SH-SY5Y (cell line): ENCODE results near the gene KANSL1L.

Experiments used
- GATA2 ChIP-seq: IDR thresholded peaks from 2 replicates; pipeline ENCODE4 v1.6.1; 2011; ENCODE audit warnings: mild to moderate bottlenecking, low read depth, low read length
- GATA3 ChIP-seq: IDR thresholded peaks from 2 replicates; pipeline ENCODE4 v1.6.1; 2011; ENCODE audit warnings: low read depth, mild to moderate bottlenecking, low read length, moderate library complexity

KANSL1L gene

GRCh38 chr2:209998596-209998995, 172.6 kb downstream of the KANSL1L start:
- TF ChIP-seq GATA3 = no peak
- no peak for TF ChIP-seq GATA2

DNA sequence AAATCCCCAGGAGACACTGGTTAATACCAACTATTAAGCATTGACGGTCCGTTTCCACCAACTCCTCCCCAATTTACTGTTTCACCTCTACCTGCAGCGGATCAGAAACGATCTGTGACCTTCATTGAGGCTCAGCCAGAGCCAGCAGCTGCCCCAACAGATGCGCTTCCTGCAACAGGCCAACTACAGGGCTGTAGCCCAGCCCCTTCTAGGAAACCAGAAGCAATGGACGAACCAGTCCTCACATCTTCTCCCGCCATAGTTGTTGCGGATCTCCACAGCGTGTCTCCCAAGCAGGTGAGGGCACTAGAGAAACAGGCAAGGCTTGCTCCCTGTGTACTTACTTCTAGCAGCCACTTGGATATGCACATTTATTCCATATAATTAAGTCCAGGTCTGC, 177.2 kb downstream of the KANSL1L start:
- TF ChIP-seq GATA3 = no peak
- no peak for TF ChIP-seq GATA2

GRCh38 chr2:209990838-209991237, 180.4 kb downstream of the KANSL1L start:
- no peak for TF ChIP-seq GATA3
- TF ChIP-seq GATA2 = no peak

- TF ChIP-seq GATA3 (no peak), GATA2 (no peak)
These were observed 183.2 kb downstream of the KANSL1L start for GRCh38 chr2:209988010-209988409.

GRCh38 chr2:209986415-209986814, 184.8 kb downstream of the KANSL1L start:
- TF ChIP-seq GATA3 (no peak), GATA2 (no peak)

GRCh38 chr2:209985874-209986273, 185.3 kb downstream of the KANSL1L start:
- TF ChIP-seq GATA2 = no peak
- no peak for TF ChIP-seq GATA3

GRCh38 chr2:209984291-209984690, 186.9 kb downstream of the KANSL1L start:
- TF ChIP-seq GATA3 (no peak), GATA2 (no peak)

DNA sequence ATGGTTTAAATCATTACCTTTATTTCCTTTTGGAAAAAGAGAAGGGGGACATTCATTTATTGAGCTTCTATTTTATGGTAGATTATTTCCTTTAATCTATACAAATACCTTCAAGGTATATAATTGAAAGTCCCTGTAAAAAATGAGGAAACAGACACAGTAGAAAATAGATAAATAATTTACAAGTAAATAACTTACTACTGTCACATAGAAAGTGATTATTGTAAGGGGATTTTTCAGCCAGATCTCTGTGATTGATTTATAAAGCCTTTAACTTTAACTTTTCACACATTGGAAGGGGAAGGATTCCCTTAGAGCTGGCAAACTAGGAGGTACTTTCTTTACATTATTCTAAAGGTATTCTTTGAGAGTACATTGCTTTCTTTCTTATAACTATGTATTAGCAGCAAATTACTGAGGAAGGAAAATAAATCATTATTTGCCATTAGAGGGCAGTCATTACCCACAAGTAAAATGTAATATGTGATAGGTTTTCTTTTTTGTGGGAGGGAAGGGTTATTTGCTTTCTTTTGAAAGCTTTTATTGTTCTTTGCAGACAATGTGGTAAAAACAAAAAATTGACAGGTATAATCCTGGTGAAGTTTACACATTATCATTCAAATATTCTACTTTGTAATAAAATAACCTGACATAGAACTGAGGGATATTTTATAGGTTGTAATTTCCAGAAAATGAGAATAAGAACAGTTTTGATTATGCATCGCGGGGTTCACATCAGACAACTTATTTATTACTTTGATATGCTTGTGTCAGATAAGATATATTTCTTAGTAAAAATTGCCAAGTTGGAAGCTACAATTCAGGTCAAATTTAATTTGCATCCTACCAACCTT, 193.6 kb downstream of the KANSL1L start:
- TF ChIP-seq GATA3 = no peak
- no peak for TF ChIP-seq GATA2

DNA sequence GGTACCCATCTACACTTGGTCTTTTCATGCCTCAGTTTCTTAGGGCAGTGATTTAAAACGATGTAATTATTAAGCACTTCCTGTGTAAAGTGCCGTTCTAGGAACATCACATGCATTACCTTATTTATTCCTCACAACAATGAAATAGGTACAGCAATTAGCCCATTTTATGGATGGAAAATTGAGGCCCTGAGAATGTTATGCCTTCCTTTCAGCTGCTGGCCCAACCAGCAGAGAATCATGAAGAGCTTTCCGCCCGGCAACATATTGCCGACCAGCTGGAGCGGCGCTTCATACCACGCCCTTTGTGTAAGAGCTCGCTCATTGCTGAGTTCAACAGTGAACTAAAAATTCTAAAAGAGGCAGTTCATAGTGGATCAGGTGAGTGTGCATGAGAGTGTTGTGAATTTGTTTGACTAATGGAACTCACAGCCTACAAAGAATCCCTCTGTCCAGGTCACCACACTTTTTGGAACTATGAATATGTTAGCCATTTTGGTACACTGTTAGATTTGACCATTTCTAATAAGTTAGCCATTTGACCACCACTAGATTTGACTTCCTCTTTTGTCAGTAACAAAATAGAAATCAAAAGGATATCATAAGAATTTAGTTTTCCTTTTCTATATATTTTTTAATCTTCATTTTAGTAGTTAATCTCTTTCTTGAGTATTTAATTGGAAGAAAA, 194.4 kb downstream of the KANSL1L start:
- no peak for TF ChIP-seq GATA2
- no peak for TF ChIP-seq GATA3

DNA sequence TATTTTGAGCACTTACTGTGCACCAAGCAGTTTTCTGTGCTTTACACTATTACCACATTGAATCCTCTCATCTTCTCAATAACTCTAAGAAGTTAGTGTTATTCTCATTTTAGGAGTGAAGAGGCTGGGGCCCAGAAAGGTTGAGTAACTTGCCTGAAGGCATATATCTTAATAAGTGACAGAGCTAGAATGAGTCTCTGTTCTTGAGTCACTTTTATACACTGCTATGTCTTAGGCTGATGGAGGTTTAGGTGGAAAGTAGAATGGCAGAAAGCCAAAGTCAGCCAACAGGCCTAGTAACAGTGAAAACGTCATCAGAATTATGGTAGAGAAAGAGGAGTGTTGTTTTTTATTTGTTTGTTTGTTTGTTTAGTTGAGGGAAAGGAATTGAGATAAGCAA, 196.6 kb downstream of the KANSL1L start:
- TF ChIP-seq GATA2 (no peak), GATA3 (no peak)

DNA sequence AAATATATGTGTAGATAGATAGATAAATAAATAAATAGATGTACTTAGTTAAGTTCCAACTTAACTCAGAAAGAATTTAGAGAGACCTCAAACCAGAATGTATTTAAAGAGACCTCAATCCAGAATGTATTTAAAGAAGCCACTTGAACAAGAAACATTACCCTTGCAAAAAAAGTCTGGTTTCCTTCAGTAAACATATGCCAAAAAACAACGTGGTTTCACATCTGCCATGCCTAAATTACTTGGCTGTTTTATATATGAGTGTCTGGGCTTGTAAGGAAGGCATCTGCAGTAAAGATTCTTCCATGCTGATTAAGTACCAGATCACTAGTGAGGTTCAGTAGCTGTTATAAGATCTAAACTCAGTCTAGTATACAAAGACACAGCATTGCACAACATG, 197.9 kb downstream of the KANSL1L start:
- TF ChIP-seq GATA2 (no peak), GATA3 (no peak)
